Measurements from ENCODE around the gene SNRPA1. TPM values are rescaled to one million over a fixed set of nuclear protein-coding genes. Genes with fewer than 3 reads are reported as not detected.
A peak's percentile ranks its signal among the peaks of the same experiment; 100 is the strongest.

Gene SNRPA1
- total RNA-seq, 1 donor from 2014 or later, result 98.0 TPM

- H3K27ac ChIP-seq, result no peak overlapping the region
- peaks cover 22% of the 10 kb centered on the region for H3K27me3 Mint-ChIP-seq (ENCODE audit: insufficient read depth, low read depth)
- no peaks in the 10 kb centered on the region for H3F3A ChIP-seq (ENCODE audit: low read depth)
- TF ChIP-seq, protein P1, sequence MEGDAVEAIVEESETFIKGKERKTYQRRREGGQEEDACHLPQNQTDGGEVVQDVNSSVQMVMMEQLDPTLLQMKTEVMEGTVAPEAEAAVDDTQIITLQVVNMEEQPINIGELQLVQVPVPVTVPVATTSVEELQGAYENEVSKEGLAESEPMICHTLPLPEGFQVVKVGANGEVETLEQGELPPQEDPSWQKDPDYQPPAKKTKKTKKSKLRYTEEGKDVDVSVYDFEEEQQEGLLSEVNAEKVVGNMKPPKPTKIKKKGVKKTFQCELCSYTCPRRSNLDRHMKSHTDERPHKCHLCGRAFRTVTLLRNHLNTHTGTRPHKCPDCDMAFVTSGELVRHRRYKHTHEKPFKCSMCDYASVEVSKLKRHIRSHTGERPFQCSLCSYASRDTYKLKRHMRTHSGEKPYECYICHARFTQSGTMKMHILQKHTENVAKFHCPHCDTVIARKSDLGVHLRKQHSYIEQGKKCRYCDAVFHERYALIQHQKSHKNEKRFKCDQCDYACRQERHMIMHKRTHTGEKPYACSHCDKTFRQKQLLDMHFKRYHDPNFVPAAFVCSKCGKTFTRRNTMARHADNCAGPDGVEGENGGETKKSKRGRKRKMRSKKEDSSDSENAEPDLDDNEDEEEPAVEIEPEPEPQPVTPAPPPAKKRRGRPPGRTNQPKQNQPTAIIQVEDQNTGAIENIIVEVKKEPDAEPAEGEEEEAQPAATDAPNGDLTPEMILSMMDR (IDR thresholded peaks at IDR 0.05), result no peak
- TF ChIP-seq EZH2phosphoT487 (IDR thresholded peaks at IDR 0.05) (no peak), EZH2 (IDR thresholded peaks at IDR 0.05) (no peak)
- H3K36me3 ChIP-seq, result no peaks in the 10 kb centered on the region
- no peaks in the 10 kb centered on the region for H3K79me2 ChIP-seq (ENCODE audit: low read depth)
- H3K4me1 ChIP-seq, result no peaks in the 10 kb centered on the region
- DNase-seq (ENCODE audit: low spot score), result no peak
- H3K9me3 Mint-ChIP-seq, result no peaks in the 10 kb centered on the region
- H3K36me3 Mint-ChIP-seq, result no peaks in the 10 kb centered on the region
- no peak overlapping the region for H2AFZ ChIP-seq (replicated peaks)
- no peak overlapping the region for H3K4me3 ChIP-seq
- H3K4me1 Mint-ChIP-seq, result peaks cover 5% of the 10 kb centered on the region
- H3K9ac ChIP-seq, result no peak overlapping the region
- no peak overlapping the region for H3K27ac Mint-ChIP-seq
- no peaks in the 10 kb centered on the region for H3K9me3 ChIP-seq (ENCODE audit: low read depth)
- no peaks in the 10 kb centered on the region for H3K27me3 ChIP-seq
- no peak overlapping the region for H3K4me2 ChIP-seq
- no peak overlapping the region for H3K4me3 Mint-ChIP-seq
- H4K20me1 ChIP-seq (ENCODE audit: low read depth), result no peaks in the 10 kb centered on the region
Measured at GRCh38 chr15:101326462-101327146, 31.6 kb upstream of the SNRPA1 start.

DNA sequence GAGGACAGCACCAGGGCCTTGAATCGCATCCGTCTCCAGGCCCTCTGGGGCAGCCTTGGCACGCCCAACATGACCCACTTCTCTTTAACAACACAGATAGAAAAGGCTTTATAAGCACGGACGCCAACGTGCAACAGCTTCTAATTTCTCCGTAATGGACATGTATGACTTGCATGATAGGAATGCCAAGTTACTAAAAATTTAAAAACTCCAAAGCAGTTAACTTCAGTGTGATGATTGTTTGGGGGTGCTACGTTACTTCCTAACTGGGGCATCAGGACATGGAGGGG is 30.9 kb upstream of the SNRPA1 start:
- Histone ChIP-seq H3K27ac (no peak overlapping the region), H4K20me1 (ENCODE audit: low read depth) (no peaks in the 10 kb centered on the region), H3K79me2 (ENCODE audit: low read depth) (no peaks in the 10 kb centered on the region), H3K9ac (no peak overlapping the region), H3F3A (ENCODE audit: low read depth) (no peaks in the 10 kb centered on the region), H3K4me1 (no peaks in the 10 kb centered on the region), H3K4me2 (no peak overlapping the region), H2AFZ (replicated peaks) (no peak overlapping the region), H3K4me3 (no peak overlapping the region), H3K36me3 (no peaks in the 10 kb centered on the region), H3K9me3 (ENCODE audit: low read depth) (no peaks in the 10 kb centered on the region), H3K27me3 (no peaks in the 10 kb centered on the region)
- Mint-ChIP-seq H3K27ac (peak overlapping the region; percentile 32), H3K9me3 (no peaks in the 10 kb centered on the region), H3K4me1 (peaks cover 5% of the 10 kb centered on the region), H3K27me3 (ENCODE audit: insufficient read depth, low read depth) (peaks cover 21% of the 10 kb centered on the region), H3K36me3 (no peaks in the 10 kb centered on the region), H3K4me3 (no peak overlapping the region)
- TF ChIP-seq EZH2 (IDR thresholded peaks at IDR 0.05) (no peak), EZH2phosphoT487 (IDR thresholded peaks at IDR 0.05) (no peak)
- TF ChIP-seq, protein P1 (IDR thresholded peaks at IDR 0.05), result no peak
- no peak for DNase-seq (ENCODE audit: low spot score)

GRCh38 chr15:101325263-101326025 is 30.4 kb upstream of the SNRPA1 start:
- H2AFZ ChIP-seq (replicated peaks), result no peak overlapping the region
- no peak overlapping the region for H3K9ac ChIP-seq
- TF ChIP-seq EZH2phosphoT487 (IDR thresholded peaks at IDR 0.05), result no peak
- TF ChIP-seq EZH2 (IDR thresholded peaks at IDR 0.05), result no peak
- TF ChIP-seq, protein P1 (IDR thresholded peaks at IDR 0.05), result no peak

More at GRCh38 chr15:101325263-101326025, 30.4 kb upstream of the SNRPA1 start:
- H3K27me3 Mint-ChIP-seq (ENCODE audit: insufficient read depth, low read depth), result peaks cover 22% of the 10 kb centered on the region
- H3K27ac Mint-ChIP-seq, result peak overlapping the region; percentile 32
- DNase-seq (ENCODE audit: low spot score), result no peak
- H3K27me3 ChIP-seq, result peaks cover 2% of the 10 kb centered on the region
- no peaks in the 10 kb centered on the region for H3K36me3 Mint-ChIP-seq
- H3K4me2 ChIP-seq, result no peak overlapping the region
- no peaks in the 10 kb centered on the region for H3K9me3 ChIP-seq (ENCODE audit: low read depth)
- H3K9me3 Mint-ChIP-seq, result no peaks in the 10 kb centered on the region
- no peak overlapping the region for H3K4me3 Mint-ChIP-seq
- H3K4me1 ChIP-seq, result no peaks in the 10 kb centered on the region
- no peaks in the 10 kb centered on the region for H3K36me3 ChIP-seq
- H3F3A ChIP-seq (ENCODE audit: low read depth), result no peaks in the 10 kb centered on the region
- H3K4me3 ChIP-seq, result no peak overlapping the region
- no peaks in the 10 kb centered on the region for H4K20me1 ChIP-seq (ENCODE audit: low read depth)
- no peaks in the 10 kb centered on the region for H3K79me2 ChIP-seq (ENCODE audit: low read depth)
- H3K27ac ChIP-seq, result no peak overlapping the region
- H3K4me1 Mint-ChIP-seq, result peaks cover 5% of the 10 kb centered on the region
